K562 (cell line): ENCODE data around the gene USP50. TPM values are rescaled to one million over a fixed set of nuclear protein-coding genes. Genes with fewer than 3 reads are reported as not detected.

ENCODE experiments used
- ATAC-seq: fragments of 200-7000 bp; cut with Tn5 transposase; 3 replicates; pipeline ENCODE4 v1.9.1; 2020; ENCODE audit warnings: moderate library complexity
- BruUV-seq: library from RNA; stranded (reverse); fragments of 400-500 nt; replicated peaks from 2 replicates; lab custom pipeline; 2021; lab: Mats Ljungman, UMichigan
- CTCF ChIA-PET: fragments of 300-600 bp; formaldehyde crosslinking; extraction: SDS; loops from one replicate; lab custom pipeline; 2021; ENCODE audit warnings: low intra/inter-chr PET ratio; lab: Yijun Ruan, JAX
- POLR2A ChIA-PET: fragments of 300-600, 350-650 bp; sonication (Branson Sonifier 250); formaldehyde crosslinking; extraction: SDS; loops from one replicate; lab custom pipeline; 2021; ENCODE audit warnings: antibody characterized with exemption, inconsistent platforms; lab: Yijun Ruan, JAX
- DNase-seq, 4 experiments: peaks; one replicate each; pipeline versions ENCODE4 v3.0.0 to v3.0.0-alpha.2; 2011 to 2018; ENCODE audit warnings: low spot score in 3 of 4, mixed read lengths in 3 of 4; ENCODE audit errors: extremely low read depth in 1 of 4
- FAIRE-seq: peaks from 2 replicates; lab custom pipeline; 2011; peaks lifted over from hg19 to GRCh38; lab: Jason Lieb, UNC
- H2AFZ ChIP-seq: 2 replicates; pipeline ENCODE4 v1.6.0; 2011; ENCODE audit warnings: low read depth, low read length, control low read depth, inconsistent platforms
- H3K27ac ChIP-seq: fragments of 200-600 bp; 3 replicates; pipeline ENCODE4 v1.8.0; 2011; ENCODE audit warnings: low read depth, mild to moderate bottlenecking, control low read depth, inconsistent platforms, low read length, moderate library complexity, mixed read lengths; ENCODE audit errors: extremely low read depth
- H3K27me3 ChIP-seq, 2 experiments: fragments of 300-600 bp in 1 of 2; 2 replicates in 1 of 2; 3 replicates in 1 of 2; pipeline versions ENCODE4 v1.6.0 to v1.8.0; 2011; ENCODE audit warnings: inconsistent platforms in 2 of 2, low read length in 2 of 2, mild to moderate bottlenecking in 1 of 2, mixed read lengths in 1 of 2, moderate library complexity in 1 of 2; ENCODE audit not compliant: control insufficient read depth in 2 of 2, insufficient read depth in 2 of 2
- H3K36me3 ChIP-seq: fragments of 300-600 bp; 3 replicates; pipeline ENCODE4 v1.8.0; 2011; ENCODE audit warnings: mild to moderate bottlenecking, low read length, inconsistent platforms; ENCODE audit not compliant: control insufficient read depth, insufficient read depth
- H3K4me1 ChIP-seq, 2 experiments: fragments of 200-600 bp in 1 of 2; replicated peaks in 1 of 2; 2 replicates in 1 of 2; 3 replicates in 1 of 2; pipeline versions ENCODE4 v1.5.1 to v1.8.0; 2011; ENCODE audit warnings: inconsistent platforms in 2 of 2, low read length in 2 of 2, mild to moderate bottlenecking in 1 of 2, mixed read lengths in 1 of 2, moderate library complexity in 1 of 2; ENCODE audit not compliant: control insufficient read depth in 2 of 2, insufficient read depth in 2 of 2
- H3K4me2 ChIP-seq: 2 replicates; pipeline ENCODE4 v1.6.1; 2011; ENCODE audit warnings: low read length, control low read depth, inconsistent platforms, mixed read lengths; ENCODE audit not compliant: insufficient read depth
- H3K4me3 ChIP-seq: fragments of 200-600 bp; sonication (generic), shearing (Covaris generic); 2 replicates; pipeline ENCODE4 v1.5.1; 2016; ENCODE audit warnings: control low read depth, inconsistent platforms
- H3K79me2 ChIP-seq: fragments of 200-600 bp; 3 replicates; pipeline ENCODE4 v1.8.0; 2011; ENCODE audit warnings: low read length, inconsistent platforms; ENCODE audit not compliant: control insufficient read depth, insufficient read depth
- H3K9ac ChIP-seq, 2 experiments: 2 replicates each; pipeline versions ENCODE4 v1.6.0 to v1.6.1; 2011; ENCODE audit warnings: low read depth in 2 of 2, low read length in 2 of 2, control low read depth in 1 of 2, inconsistent platforms in 1 of 2, mild to moderate bottlenecking in 1 of 2, mixed read lengths in 1 of 2; ENCODE audit not compliant: insufficient read depth in 1 of 2
- H3K9me1 ChIP-seq: one replicate; pipeline ENCODE4 v1.6.0; 2011; ENCODE audit warnings: inconsistent platforms, mild to moderate bottlenecking, low read length, moderate library complexity; ENCODE audit not compliant: control insufficient read depth, insufficient read depth
- H3K9me3 ChIP-seq: replicated peaks from 2 replicates; pipeline ENCODE4 v1.5.1; 2011; ENCODE audit warnings: low read depth, low read length, inconsistent platforms; ENCODE audit not compliant: control insufficient read depth, insufficient read depth
- H4K20me1 ChIP-seq: replicated peaks from 2 replicates; pipeline ENCODE4 v1.6.1; 2011; ENCODE audit warnings: low read length, inconsistent platforms, mixed read lengths; ENCODE audit not compliant: control insufficient read depth, insufficient read depth
- CREB1 ChIP-seq, 2 experiments: sonication (generic) in 1 of 2; formaldehyde crosslinking in 1 of 2; IDR thresholded peaks; 2 replicates each; pipeline versions ENCODE4 v1.6.1 to v1.8.0; 2012 to 2022; ENCODE audit warnings: inconsistent platforms in 1 of 2, mild to moderate bottlenecking in 1 of 2, missing genetic modification reagents in 1 of 2, moderate library complexity in 1 of 2
- MCM2 ChIP-seq: fragments of 450-650 bp; IDR thresholded peaks from 2 replicates; pipeline ENCODE4 v1.6.1; 2017; ENCODE audit warnings: low read depth, mild to moderate bottlenecking
- PCBP2 ChIP-seq: fragments of 200-400 bp; formaldehyde crosslinking; IDR thresholded peaks from 2 replicates; pipeline ENCODE4 v1.6.1; 2018; ENCODE audit warnings: low read length, low read depth, mild to moderate bottlenecking, moderate library complexity; ENCODE audit not compliant: poor library complexity, severe bottlenecking
- RREB1 ChIP-seq: fragments of 250-450 bp; sonication (Bioruptor Pico); IDR thresholded peaks from 2 replicates; pipeline ENCODE4 v1.4.0; 2020
- SRSF3 ChIP-seq: fragments of 200-400 bp; formaldehyde crosslinking; IDR thresholded peaks from 2 replicates; pipeline ENCODE4 v1.6.1; 2016; ENCODE audit warnings: mild to moderate bottlenecking, low read length, moderate library complexity; ENCODE audit not compliant: insufficient read depth
- ZNF655 ChIP-seq: fragments of 250-450 bp; sonication (Bioruptor Pico); IDR thresholded peaks from 2 replicates; pipeline ENCODE4 v1.5.0; 2021
- WGBS: fragments of 100-300 bp; shearing (Covaris generic); methylation state at CpG from one replicate; pipeline ENCODE4 v1.1.6; 2016; ENCODE audit warnings: low coverage, mixed read lengths; ENCODE audit not compliant: insufficient coverage; ENCODE audit errors: missing lambda C conversion rate; 5-methylcytosine and 5-hydroxymethylcytosine counted together
- in situ Hi-C: fragments of 300-500 bp; cut with MboI; formaldehyde crosslinking; loops from 4 replicates; pipeline ENCODE4 v1.15.0; 2018; ENCODE audit warnings: inconsistent platforms, mixed read lengths
- intact Hi-C: fragments of 100-400 bp; cut with micrococcal nuclease; formaldehyde crosslinking; loops from 2 replicates; pipeline ENCODE4 v1.14.2; 2022
- polyA plus RNA-seq, 8 experiments: library from polyadenylated mRNA; depleted of rRNA in 4 of 8; stranded (reverse) in 5 of 8; unstranded in 3 of 8; fragments of >200 nt; fragmentation: Nextera tagmentation in 2 of 8; fragmentation: Illumina TruSeq in 1 of 8; extraction: Ambion mirVana in 2 of 8; extraction: Trizol in 1 of 8; gene quantifications; 2 replicates each; pipeline versions ENCODE4 v1.2.1 to v1.2.3, GENCODE V29; 2011 to 2014; ENCODE audit warnings: inconsistent platforms in 1 of 8, missing spikeins in 1 of 8
- total RNA-seq, 7 experiments: library from RNA; depleted of rRNA in 6 of 7; stranded (reverse); fragments of >200 nt in 6 of 7; fragmentation: Illumina TruSeq in 2 of 7; extraction: Trizol in 2 of 7; gene quantifications; 2 replicates each; pipeline versions ENCODE4 v1.2.1 to v1.2.3, GENCODE V29; 2011 to 2021; ENCODE audit warnings: low replicate concordance in 1 of 7

Gene USP50
- total and polyA plus RNA-seq, 9 of the 15 experiments (the other 6 are each of a cell fraction or from before 2014, with no cell fraction given) = not detected

- TF ChIP-seq RREB1 (no peak), PCBP2 (no peak), SRSF3 (no peak), MCM2 (no peak)
Observed at GRCh38 chr15:50484781-50485180, 61.7 kb downstream of the USP50 start (continued).

- Histone ChIP-seq H3K4me1 (peaks cover 0 to 2% of the 10 kb centered on the region in 2 experiments; a peak in 2 of 5 replicates), H3K79me2 (no peaks in the 10 kb centered on the region), H3K27me3 (no peaks in the 10 kb centered on the region), H3K9ac (no peak overlapping the region), H3K27ac (no peak overlapping the region; the same call in 2 of the 3 replicates), H2AFZ (no peak overlapping the region), H3K9me1 (no peaks in the 10 kb centered on the region), H3K9me3 (no peaks in the 10 kb centered on the region), H3K36me3 (peaks cover 76% of the 10 kb centered on the region), H3K4me3 (no peak overlapping the region), H4K20me1 (no peaks in the 10 kb centered on the region), H3K4me2 (no peak overlapping the region)
- ATAC-seq (no peak), DNase-seq (no peak), FAIRE-seq (no peak)
- no TSS peak for BruUV-seq
- no peak for TF ChIP-seq ZNF655 (CRISPR knock-in tag)
- no peak for TF ChIP-seq CREB1 (IDR thresholded peaks at IDR 0.05)
- TF ChIP-seq CREB1 (CRISPR knock-in tag; IDR thresholded peaks at IDR 0.05) = no peak
- in situ Hi-C loops (no loop called here), intact Hi-C loops (no loop called here)
- POLR2A ChIA-PET = interaction anchor here (0.8 to 1.0 kb wide), 2 partner anchors 9 to 13 kb away, joined by 3 read pairs; no protein-coding TSS in a partner anchor
- 91% methylated on average over 12 of the region's 12 CpGs for WGBS
- CTCF ChIA-PET = no interaction called here
Observed at GRCh38 chr15:50476143-50476542, 70.3 kb downstream of the USP50 start.
